GM18858 (cell line): Measurements from ENCODE around the gene CRBN.
A peak's percentile ranks its signal among the peaks of the same experiment; 100 is the strongest.

ENCODE experiments used
- ATAC-seq: cut with Tn5 transposase; IDR thresholded peaks from one replicate; pipeline ENCODE4 v1.9.1; 2021; ENCODE audit not compliant: unreplicated experiment

CRBN gene

DNA sequence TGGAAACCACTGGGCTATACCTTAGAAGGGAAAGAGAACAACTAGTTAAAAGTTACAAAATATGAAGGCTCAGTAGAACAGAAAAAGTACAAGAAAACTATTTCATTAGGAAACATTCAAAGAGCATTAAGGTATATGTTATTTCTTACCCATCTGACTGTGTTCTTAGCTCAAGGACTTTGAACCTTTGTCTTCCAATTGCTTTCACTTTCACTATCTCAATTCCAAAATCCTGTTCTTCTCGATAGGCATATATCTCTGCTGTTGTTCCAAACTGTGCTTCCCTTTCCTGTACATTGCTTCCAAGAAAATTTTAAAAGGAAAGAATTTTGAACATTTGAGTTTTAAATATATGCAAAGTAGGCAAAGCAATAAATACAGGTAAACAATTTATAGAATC is 6.9 kb downstream of the CRBN start:
- no peak for ATAC-seq

DNA sequence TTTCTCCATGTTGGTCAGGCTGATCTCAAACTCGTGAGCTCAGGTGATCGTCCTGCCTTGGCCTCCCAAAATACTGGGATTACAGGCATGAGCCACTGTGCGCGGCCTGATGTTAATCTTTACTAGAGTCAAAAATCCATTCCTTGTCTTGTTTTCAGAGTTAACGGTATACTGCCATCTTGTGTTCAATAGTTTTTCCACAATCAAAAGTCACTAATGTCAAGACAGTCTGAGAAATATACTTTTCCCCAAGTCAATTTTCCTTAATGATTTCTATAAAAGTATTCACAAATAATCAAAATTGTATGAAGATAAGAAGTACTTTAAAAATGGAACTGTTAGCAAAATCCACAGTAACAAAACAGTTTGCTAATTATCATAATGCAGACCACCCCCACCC is 8.5 kb downstream of the CRBN start:
- peak; percentile 42 for ATAC-seq

- ATAC-seq, result no peak
Observed at GRCh38 chr3:3165650-3166049, 13.8 kb downstream of the CRBN start.

GRCh38 chr3:3165241-3165640 is 14.2 kb downstream of the CRBN start:
- ATAC-seq, result no peak

- ATAC-seq, result no peak
Observed at GRCh38 chr3:3160826-3161225, 18.7 kb downstream of the CRBN start.

DNA sequence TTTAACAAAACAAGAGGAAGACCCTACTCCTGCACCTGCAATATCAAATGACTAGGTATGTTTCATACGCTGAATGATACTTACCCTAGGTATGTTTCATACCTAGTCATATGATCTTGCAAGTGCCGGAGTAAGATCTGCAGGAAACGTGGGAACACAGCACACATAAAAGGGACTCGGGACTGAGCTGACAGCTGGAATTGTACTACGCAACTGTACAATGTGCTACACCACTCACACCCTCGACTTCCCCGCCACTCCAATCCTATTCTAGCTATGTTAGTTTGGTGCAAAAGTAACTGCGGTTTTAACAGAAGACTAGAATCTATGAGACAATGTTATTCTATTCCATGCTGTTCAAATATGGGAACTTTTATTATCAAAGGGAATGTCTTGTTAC is 22.0 kb downstream of the CRBN start:
- no peak for ATAC-seq

GRCh38 chr3:3154879-3155610 is 24.4 kb downstream of the CRBN start:
- no peak for ATAC-seq

DNA sequence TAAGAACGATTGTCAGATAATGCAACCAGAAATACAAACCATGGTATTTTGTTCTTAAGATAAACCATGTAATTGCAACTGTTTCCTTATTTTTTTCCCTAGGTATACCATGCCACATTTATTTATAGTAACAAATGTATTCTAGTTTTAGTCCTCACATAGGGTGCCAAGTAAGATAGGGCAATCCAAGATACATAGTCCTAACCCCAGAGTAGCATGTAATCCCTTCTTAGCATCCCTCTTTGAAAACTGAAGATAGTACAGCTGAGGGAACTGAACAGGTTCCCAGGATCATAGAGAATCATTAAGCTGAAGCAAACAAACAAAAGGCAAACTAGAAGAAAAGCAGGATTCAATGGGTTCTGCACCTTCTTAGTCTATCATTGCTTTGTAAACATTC is 28.0 kb downstream of the CRBN start:
- no peak for ATAC-seq

DNA sequence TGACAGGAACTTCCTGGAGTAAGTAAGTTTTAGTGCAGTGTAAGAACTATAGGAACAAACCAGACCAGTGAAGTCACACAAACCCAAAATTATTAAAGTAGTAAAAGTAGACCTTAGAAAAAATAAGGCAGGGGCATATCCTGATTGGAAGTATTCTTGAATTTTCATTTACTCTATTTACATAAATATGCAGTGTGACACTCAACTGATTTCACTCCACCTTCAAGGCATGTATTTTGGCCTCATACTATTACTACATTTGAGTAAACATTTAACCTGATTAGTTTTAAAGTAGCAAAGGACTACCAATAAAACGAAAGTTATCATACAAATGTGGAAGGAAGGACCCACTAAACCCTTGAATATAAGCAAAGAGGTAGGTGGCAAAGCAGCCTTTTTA is 29.9 kb downstream of the CRBN start:
- ATAC-seq, result no peak

GRCh38 chr3:3145831-3146230 is 33.7 kb downstream of the CRBN start:
- ATAC-seq, result no peak

GRCh38 chr3:3141939-3142338 is 37.6 kb downstream of the CRBN start:
- peak; percentile 40 for ATAC-seq

GRCh38 chr3:3137526-3137925 is 42.0 kb downstream of the CRBN start:
- ATAC-seq, result no peak

DNA sequence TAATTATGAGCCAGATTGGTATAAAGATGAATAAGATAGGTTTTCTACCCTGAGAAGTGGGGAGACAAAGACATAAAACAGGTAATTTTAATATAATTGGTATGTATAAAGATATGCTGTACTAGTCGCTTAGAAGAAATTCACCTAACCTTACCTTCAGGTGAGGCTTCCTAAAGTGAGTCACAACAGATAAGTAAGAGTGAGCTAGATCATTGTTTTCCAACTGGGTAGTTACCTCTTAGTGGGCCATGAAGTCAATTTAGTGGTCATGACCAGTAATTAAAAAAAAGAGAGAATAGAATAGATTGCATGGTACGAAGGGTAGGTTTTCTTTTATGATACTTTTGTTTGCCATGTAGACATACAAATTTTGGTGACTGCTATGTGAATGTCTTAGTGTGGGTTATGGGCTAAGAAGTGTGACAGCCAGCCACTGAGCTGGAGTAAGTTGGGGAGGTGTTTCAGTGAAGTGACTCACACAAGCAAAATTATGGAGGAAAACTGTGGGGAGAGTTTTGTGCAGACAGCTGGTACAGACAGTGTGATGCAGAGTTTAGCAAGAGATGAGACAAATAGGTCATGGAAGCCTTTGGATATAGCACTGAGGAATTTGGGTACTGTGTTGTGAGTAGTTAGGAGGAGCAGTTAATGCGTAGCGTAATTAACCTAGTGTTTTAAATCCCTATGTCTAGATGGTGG is 44.6 kb downstream of the CRBN start:
- ATAC-seq, result no peak

GRCh38 chr3:3133500-3133899 is 46.0 kb downstream of the CRBN start:
- no peak for ATAC-seq

DNA sequence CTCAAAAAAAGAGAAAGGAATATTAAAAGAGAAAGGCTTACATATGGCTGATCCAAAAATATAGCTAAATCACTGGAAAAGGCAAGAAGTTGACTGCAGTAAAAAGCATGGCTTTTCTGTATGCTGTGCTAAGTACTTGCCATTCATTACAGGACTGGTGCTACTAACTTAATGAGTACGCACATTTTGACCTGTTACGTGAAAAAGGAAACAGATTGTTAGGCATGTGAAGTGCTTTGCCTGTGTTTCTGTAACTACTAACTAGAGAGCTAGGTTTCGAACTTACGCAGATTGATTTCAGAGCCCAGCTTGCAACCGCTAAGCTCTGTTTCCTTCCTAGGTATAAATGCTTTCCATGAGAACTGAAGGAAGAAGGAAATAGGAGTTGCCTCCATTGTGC is 49.9 kb downstream of the CRBN start:
- ATAC-seq, result no peak

DNA sequence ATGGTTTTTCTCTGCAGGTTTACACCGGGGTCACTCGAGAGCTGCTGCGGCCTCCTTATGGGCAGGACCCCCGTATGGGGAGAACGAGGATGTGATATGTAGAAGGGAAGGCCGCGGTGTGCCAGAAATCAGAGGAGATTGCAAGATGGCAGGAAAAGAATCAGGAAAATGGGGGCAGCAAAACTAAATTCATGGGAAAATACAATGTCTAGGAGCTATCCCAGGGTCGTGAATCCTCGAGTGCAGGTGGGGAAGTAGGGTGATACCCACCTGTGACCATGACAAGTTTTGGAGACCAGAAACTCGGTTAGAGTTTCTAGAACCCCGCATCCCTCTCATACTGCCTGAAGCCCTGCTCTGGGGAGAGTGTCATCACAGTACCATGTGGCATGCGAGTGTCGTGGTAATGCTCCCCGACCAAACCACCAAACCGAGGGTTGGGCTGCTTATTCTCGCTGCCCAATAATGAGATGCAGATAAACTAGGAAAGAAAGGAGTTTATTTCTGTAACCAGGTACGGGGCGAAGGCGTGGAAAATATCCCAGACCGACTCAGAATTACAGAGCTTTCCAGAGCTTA is 52.0 kb downstream of the CRBN start:
- no peak for ATAC-seq

- peak; percentile 91 for ATAC-seq
Observed at GRCh38 chr3:3126477-3127431, 52.7 kb downstream of the CRBN start, which contains the start of gene TRNT1. Gene TRNT1 (plus strand): TSS chr3:3126940. CDS start chr3:3129041, 2,101 bp downstream.

DNA sequence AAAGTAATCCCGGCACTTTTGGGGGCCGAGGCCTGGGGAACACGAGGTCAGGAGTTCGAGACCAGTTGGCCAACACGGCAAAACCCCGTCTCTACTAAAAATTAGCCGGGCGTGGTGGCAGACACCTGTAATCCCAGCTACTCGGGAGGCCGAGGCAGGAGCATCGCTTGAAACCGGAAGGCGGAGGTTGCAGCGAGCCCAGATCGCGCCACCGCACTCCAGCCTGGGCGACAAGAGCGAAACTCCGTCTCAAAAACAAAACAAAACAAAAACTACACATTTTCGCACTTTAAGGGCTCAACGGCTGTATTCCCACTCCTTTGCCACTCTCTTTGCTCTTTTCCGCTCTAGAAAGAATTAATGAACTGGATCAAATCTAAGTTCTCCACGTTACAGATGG is 53.5 kb downstream of the CRBN start:
- no peak for ATAC-seq

DNA sequence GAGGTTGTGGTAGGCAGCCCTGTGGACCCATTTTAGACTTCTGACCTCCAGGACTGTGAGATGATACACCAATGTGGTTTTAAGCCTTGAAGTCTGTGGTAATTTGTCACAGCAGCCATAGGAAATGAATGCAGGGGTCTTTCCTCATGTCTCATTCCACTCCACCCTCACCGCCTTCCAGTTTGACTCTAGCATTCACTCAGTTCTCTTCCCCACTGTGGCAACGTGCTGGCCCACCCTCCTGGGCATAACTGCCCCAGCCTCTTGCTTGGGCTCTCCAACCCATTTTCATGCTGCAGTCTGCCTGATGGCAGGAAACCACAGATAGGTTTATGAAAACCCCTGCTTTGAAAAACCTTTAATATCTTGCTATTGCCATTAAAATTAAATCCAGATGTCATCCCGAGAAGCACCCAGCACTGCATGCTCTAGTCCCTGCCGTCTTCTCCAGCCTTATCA is 60.1 kb downstream of the CRBN start:
- ATAC-seq, result peak; percentile 51

- ATAC-seq, result no peak
Observed at GRCh38 chr3:3117651-3118050, 61.8 kb downstream of the CRBN start.
